Measurements from ENCODE around the gene OSM. TPM values are rescaled to one million over a fixed set of nuclear protein-coding genes. Genes with fewer than 3 reads are reported as not detected.

Gene OSM
- total RNA-seq, 4 donors from 2014 or later, result not detected

DNA sequence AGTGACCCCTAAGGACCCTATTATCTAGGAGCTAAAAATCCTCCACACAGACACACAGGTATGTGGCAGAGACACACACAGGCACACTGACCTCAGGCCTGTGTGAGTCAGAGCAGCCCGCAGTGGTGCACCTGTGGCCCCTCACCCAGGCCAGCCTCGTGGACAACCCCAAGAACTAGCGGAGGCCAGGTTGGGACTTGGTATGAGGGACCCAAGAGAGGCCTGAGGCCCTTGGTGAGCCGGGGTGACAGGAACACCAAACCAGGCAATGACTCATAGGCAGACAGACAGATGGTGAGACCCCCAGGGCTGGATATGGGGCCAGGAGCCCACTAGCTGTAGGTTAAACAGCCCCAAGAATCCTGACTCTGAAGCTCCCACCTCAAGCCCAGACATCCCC lies 16.7 kb upstream of the OSM start:
- no peak for DNase-seq
- H3K27me3 ChIP-seq, result no peaks in the 10 kb centered on the region

GRCh38 chr22:30282616-30283046 lies 16.0 kb upstream of the OSM start:
- no peaks in the 10 kb centered on the region for H3K36me3 ChIP-seq
- no peaks in the 10 kb centered on the region for H3K27me3 ChIP-seq
- no peak for TF ChIP-seq POLR2A (IDR thresholded peaks at IDR 0.05)
- TF ChIP-seq CTCF (IDR thresholded peaks at IDR 0.05), result no peak
- H3K27ac ChIP-seq, result no peak overlapping the region
- no peak for DNase-seq
- peaks cover 0 to 16% (median 2%) of the 10 kb centered on the region in 4 donors for H3K4me1 ChIP-seq
- H3K9me3 ChIP-seq, result no peaks in the 10 kb centered on the region
- H3K4me3 ChIP-seq, result no peak overlapping the region

More for the DNA sequence above, 16.7 kb upstream of the OSM start:
- H3K4me1 ChIP-seq, result peaks cover 0 to 14% (median 3%) of the 10 kb centered on the region in 4 donors
- TF ChIP-seq POLR2A (IDR thresholded peaks at IDR 0.05), result no peak
- no peak for TF ChIP-seq CTCF (IDR thresholded peaks at IDR 0.05)
- H3K4me3 ChIP-seq, result no peak overlapping the region
- no peaks in the 10 kb centered on the region for H3K9me3 ChIP-seq
- no peak overlapping the region for H3K27ac ChIP-seq
- no peaks in the 10 kb centered on the region for H3K36me3 ChIP-seq

GRCh38 chr22:30280505-30280904 lies 13.9 kb upstream of the OSM start:
- Histone ChIP-seq H3K9me3 (no peaks in the 10 kb centered on the region), H3K36me3 (no peaks in the 10 kb centered on the region), H3K4me3 (no peak overlapping the region), H3K27me3 (no peaks in the 10 kb centered on the region), H3K4me1 (peaks cover 0 to 20% (median 2%) of the 10 kb centered on the region in 4 donors), H3K27ac (no peak overlapping the region)
- TF ChIP-seq POLR2A (IDR thresholded peaks at IDR 0.05) (no peak), CTCF (IDR thresholded peaks at IDR 0.05) (no peak)
- DNase-seq, result no peak

- no peak overlapping the region for H3K27ac ChIP-seq
- H3K4me3 ChIP-seq, result no peak overlapping the region
- TF ChIP-seq CTCF (IDR thresholded peaks at IDR 0.05), result no peak
- TF ChIP-seq POLR2A (IDR thresholded peaks at IDR 0.05), result no peak
- DNase-seq, result no peak
- no peaks in the 10 kb centered on the region for H3K36me3 ChIP-seq
- H3K27me3 ChIP-seq, result no peaks in the 10 kb centered on the region
- no peaks in the 10 kb centered on the region for H3K9me3 ChIP-seq
- H3K4me1 ChIP-seq, result peaks cover 0 to 20% (median 2%) of the 10 kb centered on the region in 4 donors
Measured at GRCh38 chr22:30279932-30280331, 13.3 kb upstream of the OSM start.

GRCh38 chr22:30279046-30279788 lies 12.6 kb upstream of the OSM start:
- Histone ChIP-seq H3K27ac (no peak overlapping the region), H3K9me3 (no peaks in the 10 kb centered on the region), H3K4me1 (peaks cover 0 to 20% (median 2%) of the 10 kb centered on the region in 4 donors), H3K36me3 (no peaks in the 10 kb centered on the region), H3K27me3 (no peaks in the 10 kb centered on the region), H3K4me3 (no peak overlapping the region)
- TF ChIP-seq CTCF (IDR thresholded peaks at IDR 0.05), result no peak
- no peak for TF ChIP-seq POLR2A (IDR thresholded peaks at IDR 0.05)
- DNase-seq, result no peak
